SK-N-SH treated with all-trans-retinoic acid at 6 μM for 48 hours (cell line): ENCODE measurements around the gene SFXN5.

Source experiments
- ATAC-seq: fragments of 200-7000 bp; cut with Tn5 transposase; 3 replicates; pipeline ENCODE4 v1.9.1; 2020; ENCODE audit warnings: mild to moderate bottlenecking, moderate library complexity
- ARNTL ChIP-seq: fragments of 450-650 bp; formaldehyde crosslinking; IDR thresholded peaks from 2 replicates; pipeline ENCODE4 v1.5.0; 2020; ENCODE audit warnings: low read depth, mild to moderate bottlenecking, moderate library complexity, borderline replicate concordance
- BACH2 ChIP-seq: fragments of 250-450 bp; sonication (Bioruptor Pico); IDR thresholded peaks from 2 replicates; pipeline ENCODE4 v1.9.0; 2021; ENCODE audit warnings: mild to moderate bottlenecking, borderline replicate concordance
- CSDC2 ChIP-seq: fragments of 250-450 bp; sonication (Bioruptor Pico); IDR thresholded peaks from 2 replicates; pipeline ENCODE4 v1.5.0; 2020; ENCODE audit warnings: mild to moderate bottlenecking, moderate library complexity
- ESRRG ChIP-seq: fragments of 250-450 bp; sonication (Bioruptor Pico); IDR thresholded peaks from 2 replicates; pipeline ENCODE4 v1.6.1; 2021; ENCODE audit warnings: mild to moderate bottlenecking
- GLIS3 ChIP-seq: fragments of 250-450 bp; sonication (Bioruptor Pico); IDR thresholded peaks from 2 replicates; pipeline ENCODE4 v1.5.0; 2020; ENCODE audit warnings: mild to moderate bottlenecking, moderate library complexity
- ISL1 ChIP-seq: fragments of 250-450 bp; sonication (Bioruptor Pico); IDR thresholded peaks from 2 replicates; pipeline ENCODE4 v2.1.2; 2022; ENCODE audit warnings: mild to moderate bottlenecking, moderate library complexity
- OSR1 ChIP-seq: fragments of 250-450 bp; sonication (Bioruptor Pico); IDR thresholded peaks from 2 replicates; pipeline ENCODE4 v1.8.0; 2022; ENCODE audit warnings: moderate library complexity, mild to moderate bottlenecking, inconsistent platforms
- PPARA ChIP-seq: fragments of 250-450 bp; sonication (Bioruptor Pico); IDR thresholded peaks from 2 replicates; pipeline ENCODE4 v1.5.0; 2020; ENCODE audit warnings: mild to moderate bottlenecking, borderline replicate concordance
- SNAI2 ChIP-seq: fragments of 250-450 bp; sonication (Bioruptor Pico); IDR thresholded peaks from 2 replicates; pipeline ENCODE4 v1.5.0; 2020; ENCODE audit warnings: mild to moderate bottlenecking, moderate library complexity
- TCF4 ChIP-seq: fragments of 250-450 bp; sonication (Bioruptor Pico); IDR thresholded peaks from 2 replicates; pipeline ENCODE4 v1.8.0; 2021; ENCODE audit warnings: mild to moderate bottlenecking, moderate library complexity, borderline replicate concordance
- TOX ChIP-seq: fragments of 250-450 bp; sonication (Bioruptor Pico); IDR thresholded peaks from 2 replicates; pipeline ENCODE4 v1.8.0; 2021; ENCODE audit warnings: mild to moderate bottlenecking, moderate library complexity, borderline replicate concordance
- ZC3H10 ChIP-seq: fragments of 250-450 bp; sonication (Bioruptor Pico); IDR thresholded peaks from 2 replicates; pipeline ENCODE4 v1.5.1; 2021; ENCODE audit warnings: mild to moderate bottlenecking, moderate library complexity
- ZFP3 ChIP-seq: fragments of 250-450 bp; sonication (Bioruptor Pico); IDR thresholded peaks from 2 replicates; pipeline ENCODE4 v1.5.0; 2020; ENCODE audit warnings: mild to moderate bottlenecking, moderate library complexity
- ZNF565 ChIP-seq: fragments of 450-650 bp; formaldehyde crosslinking; conservative IDR thresholded peaks from 2 replicates; pipeline ENCODE4 v1.5.0; 2020; ENCODE audit warnings: low read depth, mild to moderate bottlenecking, moderate library complexity
- ZNF70 ChIP-seq: fragments of 450-650 bp; formaldehyde crosslinking; IDR thresholded peaks from 2 replicates; pipeline ENCODE4 v1.5.0; 2020; ENCODE audit warnings: mild to moderate bottlenecking, moderate library complexity
- ZNF8 ChIP-seq: fragments of 450-650 bp; formaldehyde crosslinking; IDR thresholded peaks from 2 replicates; pipeline ENCODE4 v1.5.0; 2020; ENCODE audit warnings: mild to moderate bottlenecking, moderate library complexity
- TF ChIP-seq, protein P1 (sequence below): fragments of 250-450 bp; sonication (Bioruptor Pico); IDR thresholded peaks from 2 replicates; pipeline ENCODE4 v1.8.0; 2021; ENCODE audit warnings: low read depth, mild to moderate bottlenecking, moderate library complexity, borderline replicate concordance
- TF ChIP-seq, protein P2 (sequence below): fragments of 250-450 bp; sonication (Bioruptor Pico); IDR thresholded peaks from 2 replicates; pipeline ENCODE4 v1.8.0; 2020; ENCODE audit warnings: mild to moderate bottlenecking, moderate library complexity, borderline replicate concordance
- TF ChIP-seq, protein P3 (sequence below): fragments of 250-450 bp; sonication (Bioruptor Pico); IDR thresholded peaks from 2 replicates; pipeline ENCODE4 v1.5.1; 2021; ENCODE audit warnings: mild to moderate bottlenecking, moderate library complexity
- TF ChIP-seq, protein P4 (sequence below): fragments of 250-450 bp; sonication (Bioruptor Pico); IDR thresholded peaks from 2 replicates; pipeline ENCODE4 v1.5.1; 2020; ENCODE audit warnings: low read depth, mild to moderate bottlenecking, moderate library complexity

SFXN5 gene

DNA sequence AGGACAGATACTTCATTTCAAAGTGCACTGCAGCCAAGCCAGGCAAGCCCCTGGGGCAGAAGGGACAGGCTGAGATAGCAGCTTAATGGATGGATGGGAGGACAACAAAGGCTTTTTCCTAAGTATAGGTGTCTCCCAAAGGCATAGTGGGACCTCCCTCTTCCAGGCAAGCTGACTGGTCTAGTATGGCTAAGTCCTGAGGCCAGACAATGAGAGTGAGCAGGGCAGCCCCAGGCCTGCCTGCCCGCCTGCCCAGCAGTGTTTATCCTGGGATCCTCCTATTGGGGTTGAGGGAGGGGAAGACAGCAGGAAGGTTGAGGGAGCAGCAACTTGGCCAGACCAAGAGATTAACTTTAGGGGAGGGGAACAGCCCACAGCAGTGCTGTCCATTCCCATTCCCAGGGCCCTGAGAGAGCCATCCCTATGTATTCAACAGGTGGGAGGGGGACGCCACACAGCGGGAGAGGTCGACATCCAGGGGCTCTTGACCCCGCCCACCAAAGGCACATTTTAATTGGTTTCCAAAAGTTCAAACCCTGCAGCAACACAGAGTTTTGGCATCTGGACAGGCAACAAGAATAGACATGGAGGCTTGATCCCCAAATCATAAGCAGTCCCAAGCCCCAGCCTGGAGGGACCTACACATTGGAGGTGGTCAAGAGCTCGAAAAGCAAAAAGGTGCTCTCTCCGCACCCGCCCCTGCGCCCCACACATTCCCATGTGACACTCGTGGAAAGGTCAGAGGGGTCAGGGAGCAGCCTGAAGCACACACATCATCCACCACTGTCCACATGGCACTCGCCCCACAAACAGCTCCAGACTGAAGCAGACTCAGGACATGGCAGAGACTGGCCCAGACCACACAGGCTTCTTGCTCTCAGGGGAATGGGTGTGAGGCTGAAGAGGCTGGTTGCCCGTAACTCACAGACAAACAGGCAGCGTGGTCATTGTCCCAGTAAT lies 2.9 kb upstream of the SFXN5 start:
- no peak for ATAC-seq

DNA sequence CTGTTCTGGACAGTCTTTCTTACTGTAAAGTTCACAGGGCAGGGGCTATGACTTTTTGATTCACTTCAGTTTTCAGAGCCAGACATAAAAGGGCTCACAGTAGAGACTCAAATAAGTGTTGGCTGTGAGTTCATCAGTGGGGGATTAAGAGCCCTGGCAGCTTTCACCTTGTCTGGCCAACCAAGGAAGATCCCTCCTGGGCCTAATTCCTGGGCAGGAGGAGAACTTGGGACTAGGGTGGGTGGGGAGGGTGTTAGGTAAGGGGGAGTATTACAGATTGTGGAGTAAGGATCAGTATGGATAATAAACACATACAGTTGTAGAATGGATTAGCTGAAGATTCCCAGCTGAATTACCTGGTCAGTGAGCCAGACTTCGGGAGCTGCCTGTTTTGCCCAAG lies 904 bp upstream of the SFXN5 start:
- TF ChIP-seq ARNTL (CRISPR knock-in tag) (no peak), BACH2 (CRISPR knock-in tag) (no peak), ZNF565 (no peak), PPARA (CRISPR knock-in tag) (no peak)

More for the DNA sequence above, 2.9 kb upstream of the SFXN5 start:
- TF ChIP-seq, protein P1, sequence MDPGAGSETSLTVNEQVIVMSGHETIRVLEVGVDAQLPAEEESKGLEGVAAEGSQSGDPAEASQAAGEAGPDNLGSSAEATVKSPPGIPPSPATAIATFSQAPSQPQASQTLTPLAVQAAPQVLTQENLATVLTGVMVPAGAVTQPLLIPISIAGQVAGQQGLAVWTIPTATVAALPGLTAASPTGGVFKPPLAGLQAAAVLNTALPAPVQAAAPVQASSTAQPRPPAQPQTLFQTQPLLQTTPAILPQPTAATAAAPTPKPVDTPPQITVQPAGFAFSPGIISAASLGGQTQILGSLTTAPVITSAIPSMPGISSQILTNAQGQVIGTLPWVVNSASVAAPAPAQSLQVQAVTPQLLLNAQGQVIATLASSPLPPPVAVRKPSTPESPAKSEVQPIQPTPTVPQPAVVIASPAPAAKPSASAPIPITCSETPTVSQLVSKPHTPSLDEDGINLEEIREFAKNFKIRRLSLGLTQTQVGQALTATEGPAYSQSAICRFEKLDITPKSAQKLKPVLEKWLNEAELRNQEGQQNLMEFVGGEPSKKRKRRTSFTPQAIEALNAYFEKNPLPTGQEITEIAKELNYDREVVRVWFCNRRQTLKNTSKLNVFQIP, result no peak
- TF ChIP-seq ESRRG (CRISPR knock-in tag) (no peak), TOX (CRISPR knock-in tag) (no peak), SNAI2 (CRISPR knock-in tag) (no peak), GLIS3 (no peak)
- TF ChIP-seq, protein P2, sequence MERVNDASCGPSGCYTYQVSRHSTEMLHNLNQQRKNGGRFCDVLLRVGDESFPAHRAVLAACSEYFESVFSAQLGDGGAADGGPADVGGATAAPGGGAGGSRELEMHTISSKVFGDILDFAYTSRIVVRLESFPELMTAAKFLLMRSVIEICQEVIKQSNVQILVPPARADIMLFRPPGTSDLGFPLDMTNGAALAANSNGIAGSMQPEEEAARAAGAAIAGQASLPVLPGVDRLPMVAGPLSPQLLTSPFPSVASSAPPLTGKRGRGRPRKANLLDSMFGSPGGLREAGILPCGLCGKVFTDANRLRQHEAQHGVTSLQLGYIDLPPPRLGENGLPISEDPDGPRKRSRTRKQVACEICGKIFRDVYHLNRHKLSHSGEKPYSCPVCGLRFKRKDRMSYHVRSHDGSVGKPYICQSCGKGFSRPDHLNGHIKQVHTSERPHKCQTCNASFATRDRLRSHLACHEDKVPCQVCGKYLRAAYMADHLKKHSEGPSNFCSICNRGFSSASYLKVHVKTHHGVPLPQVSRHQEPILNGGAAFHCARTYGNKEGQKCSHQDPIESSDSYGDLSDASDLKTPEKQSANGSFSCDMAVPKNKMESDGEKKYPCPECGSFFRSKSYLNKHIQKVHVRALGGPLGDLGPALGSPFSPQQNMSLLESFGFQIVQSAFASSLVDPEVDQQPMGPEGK (CRISPR knock-in tag), result no peak
- TF ChIP-seq, protein P3, sequence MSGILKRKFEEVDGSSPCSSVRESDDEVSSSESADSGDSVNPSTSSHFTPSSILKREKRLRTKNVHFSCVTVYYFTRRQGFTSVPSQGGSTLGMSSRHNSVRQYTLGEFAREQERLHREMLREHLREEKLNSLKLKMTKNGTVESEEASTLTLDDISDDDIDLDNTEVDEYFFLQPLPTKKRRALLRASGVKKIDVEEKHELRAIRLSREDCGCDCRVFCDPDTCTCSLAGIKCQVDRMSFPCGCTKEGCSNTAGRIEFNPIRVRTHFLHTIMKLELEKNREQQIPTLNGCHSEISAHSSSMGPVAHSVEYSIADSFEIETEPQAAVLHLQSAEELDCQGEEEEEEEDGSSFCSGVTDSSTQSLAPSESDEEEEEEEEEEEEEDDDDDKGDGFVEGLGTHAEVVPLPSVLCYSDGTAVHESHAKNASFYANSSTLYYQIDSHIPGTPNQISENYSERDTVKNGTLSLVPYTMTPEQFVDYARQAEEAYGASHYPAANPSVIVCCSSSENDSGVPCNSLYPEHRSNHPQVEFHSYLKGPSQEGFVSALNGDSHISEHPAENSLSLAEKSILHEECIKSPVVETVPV (CRISPR knock-in tag), result no peak

DNA sequence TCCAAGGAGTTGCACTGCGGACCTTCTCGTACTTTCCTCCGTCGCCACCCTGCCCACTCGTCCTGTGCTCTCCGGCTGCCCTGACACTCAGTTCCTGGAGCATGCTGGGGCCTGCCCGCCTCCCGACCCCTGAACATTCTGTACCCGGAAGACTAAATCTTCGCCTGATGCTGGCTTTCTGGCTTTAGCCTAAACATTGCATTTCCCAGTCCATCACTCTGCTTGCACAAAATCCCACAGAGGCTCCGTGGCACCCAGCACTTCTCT lies 550 bp upstream of the SFXN5 start:
- ATAC-seq, result peak; percentile 1; the same call in 2 of the 3 replicates
- TF ChIP-seq, protein P3 (CRISPR knock-in tag), result no peak
- TF ChIP-seq SNAI2 (CRISPR knock-in tag) (no peak), ZFP3 (CRISPR knock-in tag) (no peak), ZNF70 (CRISPR knock-in tag) (no peak), PPARA (CRISPR knock-in tag) (no peak), ZC3H10 (CRISPR knock-in tag) (no peak), ZNF565 (no peak), ARNTL (CRISPR knock-in tag) (no peak), CSDC2 (CRISPR knock-in tag) (no peak), ISL1 (CRISPR knock-in tag) (no peak), ZNF8 (no peak), ESRRG (CRISPR knock-in tag) (no peak), OSR1 (no peak), TCF4 (CRISPR knock-in tag) (no peak)
- TF ChIP-seq, protein P4, sequence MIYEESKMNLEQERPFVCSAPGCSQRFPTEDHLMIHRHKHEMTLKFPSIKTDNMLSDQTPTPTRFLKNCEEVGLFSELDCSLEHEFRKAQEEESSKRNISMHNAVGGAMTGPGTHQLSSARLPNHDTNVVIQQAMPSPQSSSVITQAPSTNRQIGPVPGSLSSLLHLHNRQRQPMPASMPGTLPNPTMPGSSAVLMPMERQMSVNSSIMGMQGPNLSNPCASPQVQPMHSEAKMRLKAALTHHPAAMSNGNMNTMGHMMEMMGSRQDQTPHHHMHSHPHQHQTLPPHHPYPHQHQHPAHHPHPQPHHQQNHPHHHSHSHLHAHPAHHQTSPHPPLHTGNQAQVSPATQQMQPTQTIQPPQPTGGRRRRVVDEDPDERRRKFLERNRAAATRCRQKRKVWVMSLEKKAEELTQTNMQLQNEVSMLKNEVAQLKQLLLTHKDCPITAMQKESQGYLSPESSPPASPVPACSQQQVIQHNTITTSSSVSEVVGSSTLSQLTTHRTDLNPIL (CRISPR knock-in tag), result no peak
- TF ChIP-seq, protein P2 (CRISPR knock-in tag), result no peak
- TF ChIP-seq, protein P1, result no peak

More for the DNA sequence above, 904 bp upstream of the SFXN5 start:
- no peak for ATAC-seq
